RWPE1 (cell line): ENCODE data around the gene ZNF644.
"Not testable (repeated sequence)": the region's sequence is repeated elsewhere in the genome, so short reads cannot be mapped to it uniquely, and the experiment has no call there.

Experiments
- CTCF ChIA-PET: fragments of 350-600 bp; sonication (Branson Sonifier 250); formaldehyde crosslinking; extraction: SDS; loops from one replicate; lab custom pipeline; 2021; lab: Yijun Ruan, JAX
- POLR2A ChIA-PET: fragments of 400-600 bp; formaldehyde crosslinking; extraction: SDS; loops from one replicate; lab custom pipeline; 2020; ENCODE audit warnings: antibody characterized with exemption; ENCODE audit not compliant: low non-redundant PET; lab: Yijun Ruan, JAX
- DNase-seq: peaks from one replicate; pipeline ENCODE4 v3.0.0; 2012; ENCODE audit warnings: low spot score
- H3K27ac ChIP-seq: fragments of 450-650 bp; 2 replicates; pipeline ENCODE4 v1.5.1; 2017
- CTCF ChIP-seq: fragments of 450-650 bp; conservative IDR thresholded peaks from 2 replicates; pipeline ENCODE4 v1.5.1; 2017; ENCODE audit warnings: low read depth, mild to moderate bottlenecking

The ZNF644 gene

GRCh38 chr1:90919190-90919719 lies 102.6 kb downstream of the ZNF644 start:
- no peak overlapping the region for H3K27ac ChIP-seq
- POLR2A ChIA-PET, result no interaction called here
- no peak for DNase-seq
- CTCF ChIA-PET, result interaction anchor here (0.8 kb wide), 1 partner anchor 67 kb away, joined by 3 read pairs; no protein-coding TSS in a partner anchor
- TF ChIP-seq CTCF, result no peak

- POLR2A ChIA-PET, result no interaction called here
- no peak overlapping the region for H3K27ac ChIP-seq
- TF ChIP-seq CTCF, result no peak
- CTCF ChIA-PET, result no interaction called here
- no peak for DNase-seq
These were observed 110.5 kb downstream of the ZNF644 start for GRCh38 chr1:90911353-90911752.

- ChIA-PET POLR2A (no interaction called here), CTCF (interaction anchor here (0.6 kb wide), 1 partner anchor 720 kb away, joined by 3 read pairs; no protein-coding TSS in a partner anchor)
- TF ChIP-seq CTCF, result no peak
- no peak for DNase-seq
- H3K27ac ChIP-seq, result no peak overlapping the region
These were observed 119.2 kb downstream of the ZNF644 start for GRCh38 chr1:90902672-90903071.

- no peak overlapping the region for H3K27ac ChIP-seq
- TF ChIP-seq CTCF, result no peak
- ChIA-PET POLR2A (no interaction called here), CTCF (no interaction called here)
- DNase-seq, result no peak
These were observed 122.6 kb downstream of the ZNF644 start for GRCh38 chr1:90899263-90899662.

GRCh38 chr1:90893679-90894078 lies 128.2 kb downstream of the ZNF644 start:
- CTCF ChIA-PET, POLR2A ChIA-PET, DNase-seq, H3K27ac ChIP-seq: not testable (repeated sequence)

GRCh38 chr1:90892884-90893283 lies 129.0 kb downstream of the ZNF644 start:
- CTCF ChIA-PET, POLR2A ChIA-PET, H3K27ac ChIP-seq, DNase-seq: not testable (repeated sequence)

GRCh38 chr1:90892196-90892595 lies 129.6 kb downstream of the ZNF644 start:
- POLR2A ChIA-PET, result not testable (repeated sequence)

GRCh38 chr1:90891756-90892155 lies 130.1 kb downstream of the ZNF644 start:
- POLR2A ChIA-PET, H3K27ac ChIP-seq, DNase-seq, CTCF ChIA-PET: not testable (repeated sequence)

More at GRCh38 chr1:90892196-90892595, 129.6 kb downstream of the ZNF644 start:
- H3K27ac ChIP-seq, CTCF ChIA-PET, DNase-seq: not testable (repeated sequence)

GRCh38 chr1:90882221-90882620 lies 139.6 kb downstream of the ZNF644 start:
- ChIA-PET CTCF (no interaction called here), POLR2A (no interaction called here)
- H3K27ac ChIP-seq, result no peak overlapping the region
- DNase-seq, result no peak
- no peak for TF ChIP-seq CTCF
